ENCODE results near the gene KIDINS220.

KIDINS220 gene

GRCh38 chr2:8709611-8710010, 127.8 kb downstream of the KIDINS220 start:
- no peak for DNase-seq (ENCODE audit: low read depth)

GRCh38 chr2:8704906-8705305, 132.5 kb downstream of the KIDINS220 start:
- no peak overlapping the region for H3K4me3 ChIP-seq (ENCODE audit: low read depth, low read length)
- no peak for DNase-seq (ENCODE audit: low read depth)
- TF ChIP-seq CTCF (IDR thresholded peaks at IDR 0.05; ENCODE audit: low read depth, low read length, missing control alignments), result no peak

More at GRCh38 chr2:8709611-8710010, 127.8 kb downstream of the KIDINS220 start:
- no peak for TF ChIP-seq CTCF (IDR thresholded peaks at IDR 0.05; ENCODE audit: low read depth, low read length, missing control alignments)
- no peak overlapping the region for H3K4me3 ChIP-seq (ENCODE audit: low read depth, low read length)

GRCh38 chr2:8701681-8702379, 135.6 kb downstream of the KIDINS220 start:
- DNase-seq (ENCODE audit: low read depth), result no peak
- no peak overlapping the region for H3K4me3 ChIP-seq (ENCODE audit: low read depth, low read length)
- no peak for TF ChIP-seq CTCF (IDR thresholded peaks at IDR 0.05; ENCODE audit: low read depth, low read length, missing control alignments)

- H3K4me3 ChIP-seq (ENCODE audit: low read depth, low read length), result no peak overlapping the region
- no peak for TF ChIP-seq CTCF (IDR thresholded peaks at IDR 0.05; ENCODE audit: low read depth, low read length, missing control alignments)
- DNase-seq (ENCODE audit: low read depth), result no peak
Observed at GRCh38 chr2:8699839-8700238, 137.6 kb downstream of the KIDINS220 start.

- TF ChIP-seq CTCF (IDR thresholded peaks at IDR 0.05; ENCODE audit: low read depth, low read length, missing control alignments), result no peak
- no peak overlapping the region for H3K4me3 ChIP-seq (ENCODE audit: low read depth, low read length)
- DNase-seq (ENCODE audit: low read depth), result no peak
Observed at GRCh38 chr2:8697190-8697589, 140.2 kb downstream of the KIDINS220 start.

- no peak for TF ChIP-seq CTCF (IDR thresholded peaks at IDR 0.05; ENCODE audit: low read depth, low read length, missing control alignments)
- no peak for DNase-seq (ENCODE audit: low read depth)
- no peak overlapping the region for H3K4me3 ChIP-seq (ENCODE audit: low read depth, low read length)
Observed at GRCh38 chr2:8694737-8695136, 142.7 kb downstream of the KIDINS220 start.
